GM19193 (cell line): ENCODE measurements around the gene SH2D3A.

ENCODE experiments used
- POLR2A ChIP-seq: IDR thresholded peaks from 4 replicates; pipeline ENCODE4 v1.6.1; 2011; ENCODE audit not compliant: insufficient read depth, insufficient read length; ENCODE audit errors: extremely low read depth

SH2D3A gene

GRCh38 chr19:6772028-6772865 is 5.0 kb upstream of the SH2D3A start, which contains the start of gene VAV1:
Gene VAV1, plus strand, starts transcription at chr19:6772708. Its CDS starts 100 bp downstream, at chr19:6772808.
- peak; percentile 88 for TF ChIP-seq POLR2A

GRCh38 chr19:6769006-6769619 is 1.9 kb upstream of the SH2D3A start:
- TF ChIP-seq POLR2A: no peak

GRCh38 chr19:6768236-6768785 is 1.1 kb upstream of the SH2D3A start:
- TF ChIP-seq POLR2A: no peak

GRCh38 chr19:6767081-6767356 is 216 bp downstream of the SH2D3A start:
- TF ChIP-seq POLR2A: no peak

- no peak for TF ChIP-seq POLR2A
Measured at GRCh38 chr19:6766357-6767080, 716 bp downstream of the SH2D3A start.

- no peak for TF ChIP-seq POLR2A
Measured at GRCh38 chr19:6765738-6766356, 1.4 kb downstream of the SH2D3A start.

- no peak for TF ChIP-seq POLR2A
Measured at GRCh38 chr19:6761053-6761676, 6.1 kb downstream of the SH2D3A start.

GRCh38 chr19:6760606-6761005 is 6.6 kb downstream of the SH2D3A start:
- no peak for TF ChIP-seq POLR2A

- TF ChIP-seq POLR2A: no peak
Measured at GRCh38 chr19:6754653-6755463, 12.4 kb downstream of the SH2D3A start.

- TF ChIP-seq POLR2A: no peak
Measured at GRCh38 chr19:6754136-6754535, 13.1 kb downstream of the SH2D3A start.

GRCh38 chr19:6753178-6754031 is 13.8 kb downstream of the SH2D3A start:
- peak; percentile 15 for TF ChIP-seq POLR2A

GRCh38 chr19:6752256-6753177 is 14.7 kb downstream of the SH2D3A start:
- TF ChIP-seq POLR2A: no peak
